Caco-2 (cell line): ENCODE results near the gene LPCAT3. TPM values are rescaled to one million over a fixed set of nuclear protein-coding genes. Genes with fewer than 3 reads are reported as not detected.

Source experiments
- BruUV-seq: library from RNA; stranded (reverse); fragments of 400-500 nt; replicated peaks from 2 replicates; lab custom pipeline; 2021; lab: Mats Ljungman, UMichigan
- CTCF ChIA-PET: fragments of 300-600 bp; sonication (Branson Sonifier 250); formaldehyde crosslinking; loops from one replicate; lab custom pipeline; 2022; ENCODE audit warnings: antibody characterized with exemption; lab: Charles Lee
- POLR2A ChIA-PET: fragments of 300-600 bp; sonication (Branson Sonifier 250); formaldehyde crosslinking; loops from one replicate; lab custom pipeline; 2022; ENCODE audit warnings: antibody characterized with exemption; lab: Charles Lee
- DNase-seq, 2 experiments: peaks; one replicate each; pipeline versions ENCODE4 v3.0.0 to v3.0.0-alpha.2; 2020 to 2022
- H3K27me3 ChIP-seq: replicated peaks from 2 replicates; pipeline ENCODE4 v1.6.0; 2011; ENCODE audit warnings: low read length; ENCODE audit not compliant: control insufficient read depth, insufficient read depth
- H3K36me3 ChIP-seq: 2 replicates; pipeline ENCODE4 v1.5.1; 2011; ENCODE audit warnings: low read length; ENCODE audit not compliant: control insufficient read depth, insufficient read depth
- H3K4me1 ChIP-seq: fragments of 250-450 bp; sonication (Bioruptor Pico); 2 replicates; pipeline ENCODE4 v1.5.1; 2020; ENCODE audit warnings: mild to moderate bottlenecking
- H3K4me3 ChIP-seq: 2 replicates; pipeline ENCODE4 v1.5.1; 2011; ENCODE audit warnings: low read depth, mild to moderate bottlenecking, control low read depth, low read length
- H3K9me3 ChIP-seq: fragments of 250-450 bp; sonication (Bioruptor Pico); 2 replicates; pipeline ENCODE4 v1.5.1; 2020; ENCODE audit warnings: mild to moderate bottlenecking, moderate library complexity
- H3K27ac Mint-ChIP-seq: one replicate; pipeline ENCODE4 v1.8.0; 2022; ENCODE audit warnings: mixed read lengths; ENCODE audit not compliant: unreplicated experiment
- H3K27me3 Mint-ChIP-seq: one replicate; pipeline ENCODE4 v1.8.0; 2022; ENCODE audit warnings: mixed read lengths; ENCODE audit not compliant: insufficient read depth, unreplicated experiment
- H3K36me3 Mint-ChIP-seq: one replicate; pipeline ENCODE4 v1.8.0; 2022; ENCODE audit warnings: mild to moderate bottlenecking, mixed read lengths; ENCODE audit not compliant: insufficient read depth, unreplicated experiment
- H3K4me1 Mint-ChIP-seq: one replicate; pipeline ENCODE4 v1.8.0; 2022; ENCODE audit warnings: low read depth, mixed read lengths; ENCODE audit not compliant: unreplicated experiment
- H3K4me3 Mint-ChIP-seq: one replicate; pipeline ENCODE4 v1.8.0; 2022; ENCODE audit warnings: mild to moderate bottlenecking, moderate library complexity, mixed read lengths; ENCODE audit not compliant: unreplicated experiment
- H3K9me3 Mint-ChIP-seq: one replicate; pipeline ENCODE4 v1.8.0; 2022; ENCODE audit warnings: mixed read lengths; ENCODE audit not compliant: unreplicated experiment
- CTCF ChIP-seq, 2 experiments: fragments of 200-600 bp in 1 of 2; IDR thresholded peaks; 1 replicate in 1 of 2; 2 replicates in 1 of 2; pipeline versions ENCODE4 v1.5.1 to v1.8.0; 2011 to 2022; ENCODE audit warnings: antibody characterized with exemption in 1 of 2, control low read depth in 1 of 2, inconsistent platforms in 1 of 2, low read depth in 1 of 2, low read length in 1 of 2, mild to moderate bottlenecking in 1 of 2, moderate library complexity in 1 of 2; ENCODE audit not compliant: insufficient read depth in 1 of 2, severe bottlenecking in 1 of 2, unreplicated experiment in 1 of 2
- intact Hi-C: fragments of 100-400 bp; cut with micrococcal nuclease; formaldehyde crosslinking; loops from one replicate; pipeline ENCODE4 v1.10.0; 2022; ENCODE audit not compliant: unreplicated experiment
- total RNA-seq: library from RNA; stranded (reverse); gene quantifications from 2 replicates; pipeline ENCODE4 v1.2.3, GENCODE V29; 2022

LPCAT3 gene
- total RNA-seq, 1 experiment from 2014 or later, result 142 TPM

- H3K27me3 Mint-ChIP-seq, result no peaks in the 10 kb centered on the region
- POLR2A ChIA-PET, result interaction anchor here (1.0 kb wide), 1 partner anchor 14 kb away, joined by 3 read pairs; the partner anchor contains the start of genes C12orf57 and RNU7-1
- no peak overlapping the region for H3K27ac Mint-ChIP-seq
Observed at GRCh38 chr12:6957151-6957701, 61.0 kb downstream of the LPCAT3 start.

GRCh38 chr12:6956021-6956727 is 62.1 kb downstream of the LPCAT3 start:
- Histone ChIP-seq H3K27me3 (no peaks in the 10 kb centered on the region), H3K4me1 (peaks cover 4% of the 10 kb centered on the region), H3K9me3 (no peaks in the 10 kb centered on the region), H3K4me3 (no peak overlapping the region), H3K36me3 (no peaks in the 10 kb centered on the region)
- Mint-ChIP-seq H3K27ac (no peak overlapping the region), H3K4me3 (no peak overlapping the region), H3K4me1 (peaks cover 9% of the 10 kb centered on the region), H3K36me3 (no peaks in the 10 kb centered on the region), H3K27me3 (no peaks in the 10 kb centered on the region), H3K9me3 (no peaks in the 10 kb centered on the region)
- no TSS peak for BruUV-seq
- no peak for TF ChIP-seq CTCF (IDR thresholded peaks at IDR 0.05; ENCODE audit: insufficient read depth in 1 of 2, low read depth in 1 of 2, low read length in 1 of 2, severe bottlenecking in 1 of 2, unreplicated experiment in 1 of 2)
- no peak for DNase-seq
- POLR2A ChIA-PET, result interaction anchor here (1.0 kb wide), 1 partner anchor 13 kb away, joined by 3 read pairs; the partner anchor contains the start of genes C12orf57 and RNU7-1
- CTCF ChIA-PET, result interaction anchor here (1.7 kb wide), 1 partner anchor 10 kb away, joined by 5 read pairs; no protein-coding TSS in a partner anchor
- intact Hi-C loops, result no loop called here

More at GRCh38 chr12:6957151-6957701, 61.0 kb downstream of the LPCAT3 start:
- peaks cover 14% of the 10 kb centered on the region for H3K4me1 ChIP-seq
- H3K9me3 ChIP-seq, result no peaks in the 10 kb centered on the region
- TF ChIP-seq CTCF (IDR thresholded peaks at IDR 0.05; ENCODE audit: insufficient read depth in 1 of 2, low read depth in 1 of 2, low read length in 1 of 2, severe bottlenecking in 1 of 2, unreplicated experiment in 1 of 2), result no peak
- H3K36me3 ChIP-seq, result no peaks in the 10 kb centered on the region
- CTCF ChIA-PET, result interaction anchor here (0.5 to 1.7 kb wide), 3 partner anchors 11 to 59 kb away, joined by 3 to 5 read pairs (median 3); no protein-coding TSS in a partner anchor
- Mint-ChIP-seq H3K4me1 (peaks cover 20% of the 10 kb centered on the region), H3K9me3 (no peaks in the 10 kb centered on the region), H3K4me3 (no peak overlapping the region), H3K36me3 (peaks cover 8% of the 10 kb centered on the region)
- no TSS peak for BruUV-seq
- no peak overlapping the region for H3K4me3 ChIP-seq
- no peak for DNase-seq
- H3K27me3 ChIP-seq, result no peaks in the 10 kb centered on the region
- intact Hi-C loops, result no loop called here

GRCh38 chr12:6955108-6956020 is 62.9 kb downstream of the LPCAT3 start:
- no peaks in the 10 kb centered on the region for H3K36me3 ChIP-seq
- no peaks in the 10 kb centered on the region for H3K27me3 ChIP-seq
- H3K4me1 ChIP-seq, result no peaks in the 10 kb centered on the region
- POLR2A ChIA-PET, result no interaction called here
- peaks cover under 1% of the 10 kb centered on the region for H3K4me1 Mint-ChIP-seq
- H3K27me3 Mint-ChIP-seq, result no peaks in the 10 kb centered on the region
- H3K4me3 Mint-ChIP-seq, result no peak overlapping the region
- TF ChIP-seq CTCF (IDR thresholded peaks at IDR 0.05; ENCODE audit: insufficient read depth in 1 of 2, low read depth in 1 of 2, low read length in 1 of 2, severe bottlenecking in 1 of 2, unreplicated experiment in 1 of 2), result no peak
- no peaks in the 10 kb centered on the region for H3K9me3 Mint-ChIP-seq
- intact Hi-C loops, result no loop called here
- no peaks in the 10 kb centered on the region for H3K36me3 Mint-ChIP-seq
- no peak for DNase-seq
- CTCF ChIA-PET, result interaction anchor here (1.7 kb wide), 1 partner anchor 9 kb away, joined by 5 read pairs; no protein-coding TSS in a partner anchor
- no TSS peak for BruUV-seq
- peak overlapping the region; percentile 36 for H3K27ac Mint-ChIP-seq
- no peaks in the 10 kb centered on the region for H3K9me3 ChIP-seq
- no peak overlapping the region for H3K4me3 ChIP-seq
